NT2/D1 (cell line): Measurements from ENCODE around the gene GAK.

Source experiments
- DNase-seq: peaks from one replicate; pipeline ENCODE4 v3.0.0-alpha.2; 2011; ENCODE audit warnings: low read depth, low spot score
- H3K27me3 ChIP-seq: 2 replicates; pipeline ENCODE4 v1.6.0; 2011; ENCODE audit warnings: mild to moderate bottlenecking; ENCODE audit not compliant: insufficient read length, insufficient read depth
- H3K36me3 ChIP-seq: 2 replicates; pipeline ENCODE4 v1.6.1; 2011; ENCODE audit warnings: mild to moderate bottlenecking, low read length, mixed read lengths; ENCODE audit not compliant: insufficient read depth, insufficient read length
- H3K4me1 ChIP-seq: 2 replicates; pipeline ENCODE4 v1.5.1; 2011; ENCODE audit not compliant: insufficient read depth, insufficient read length
- H3K4me3 ChIP-seq: 2 replicates; pipeline ENCODE4 v1.5.1; 2011; ENCODE audit warnings: low read depth; ENCODE audit not compliant: insufficient read length
- H3K9ac ChIP-seq: 2 replicates; pipeline ENCODE4 v1.6.0; 2011; ENCODE audit warnings: low read depth; ENCODE audit not compliant: insufficient read length
- H3K9me3 ChIP-seq: 2 replicates; pipeline ENCODE4 v1.5.1; 2011; ENCODE audit warnings: mild to moderate bottlenecking, low read length; ENCODE audit not compliant: insufficient read depth
- SUZ12 ChIP-seq: IDR thresholded peaks from 2 replicates; pipeline ENCODE4 v1.6.1; 2011; ENCODE audit not compliant: insufficient read length, insufficient read depth; ENCODE audit errors: extremely low read depth
- YY1 ChIP-seq: IDR thresholded peaks from 2 replicates; pipeline ENCODE4 v1.6.1; 2011; ENCODE audit not compliant: insufficient read length, insufficient read depth
- ZNF274 ChIP-seq: IDR thresholded peaks from 2 replicates; pipeline ENCODE4 v1.6.1; 2011; ENCODE audit warnings: mild to moderate bottlenecking, low read depth, low read length

The GAK gene

GRCh38 chr4:833731-834367 lies 98.3 kb downstream of the GAK start:
- no peak overlapping the region for H3K4me3 ChIP-seq
- H3K9me3 ChIP-seq: peaks cover 32% of the 10 kb centered on the region
- no peak overlapping the region for H3K9ac ChIP-seq
- no peak for DNase-seq
- peaks cover 6% of the 10 kb centered on the region for H3K27me3 ChIP-seq
- TF ChIP-seq SUZ12 (no peak), ZNF274 (no peak), YY1 (no peak)
- no peaks in the 10 kb centered on the region for H3K36me3 ChIP-seq
- H3K4me1 ChIP-seq: peaks cover 22% of the 10 kb centered on the region

GRCh38 chr4:833156-833555 lies 99.0 kb downstream of the GAK start:
- Histone ChIP-seq H3K27me3 (peaks cover 13% of the 10 kb centered on the region), H3K36me3 (no peaks in the 10 kb centered on the region), H3K9me3 (peaks cover 25% of the 10 kb centered on the region), H3K4me3 (no peak overlapping the region), H3K4me1 (peaks cover 22% of the 10 kb centered on the region), H3K9ac (no peak overlapping the region)
- no peak for DNase-seq
- no peak for TF ChIP-seq YY1
- TF ChIP-seq ZNF274: no peak
- TF ChIP-seq SUZ12: no peak

- H3K36me3 ChIP-seq: no peaks in the 10 kb centered on the region
Observed at GRCh38 chr4:832536-832935, 99.6 kb downstream of the GAK start.

GRCh38 chr4:832108-832507 lies 100.0 kb downstream of the GAK start:
- H3K36me3 ChIP-seq: no peaks in the 10 kb centered on the region
- peaks cover 29% of the 10 kb centered on the region for H3K4me1 ChIP-seq
- TF ChIP-seq ZNF274 (no peak), SUZ12 (no peak), YY1 (no peak)
- H3K27me3 ChIP-seq: peaks cover 23% of the 10 kb centered on the region
- peaks cover 15% of the 10 kb centered on the region for H3K9me3 ChIP-seq
- H3K4me3 ChIP-seq: no peak overlapping the region
- DNase-seq: no peak
- no peak overlapping the region for H3K9ac ChIP-seq

More at GRCh38 chr4:832536-832935, 99.6 kb downstream of the GAK start:
- Histone ChIP-seq H3K4me3 (no peak overlapping the region), H3K4me1 (peaks cover 25% of the 10 kb centered on the region), H3K27me3 (peaks cover 19% of the 10 kb centered on the region), H3K9me3 (peaks cover 19% of the 10 kb centered on the region), H3K9ac (no peak overlapping the region)
- DNase-seq: no peak
- no peak for TF ChIP-seq SUZ12
- no peak for TF ChIP-seq ZNF274
- no peak for TF ChIP-seq YY1

GRCh38 chr4:831483-831805 lies 100.7 kb downstream of the GAK start:
- H3K27me3 ChIP-seq: peaks cover 29% of the 10 kb centered on the region
- H3K9ac ChIP-seq: no peak overlapping the region
- H3K4me1 ChIP-seq: peaks cover 29% of the 10 kb centered on the region
- no peaks in the 10 kb centered on the region for H3K36me3 ChIP-seq
- DNase-seq: no peak
- H3K4me3 ChIP-seq: no peak overlapping the region
- H3K9me3 ChIP-seq: peaks cover 14% of the 10 kb centered on the region
- TF ChIP-seq YY1 (no peak), SUZ12 (no peak), ZNF274 (no peak)

GRCh38 chr4:830601-831482 lies 101.3 kb downstream of the GAK start:
- peaks cover 14% of the 10 kb centered on the region for H3K9me3 ChIP-seq
- DNase-seq: no peak
- H3K36me3 ChIP-seq: no peaks in the 10 kb centered on the region
- H3K4me1 ChIP-seq: peaks cover 29% of the 10 kb centered on the region
- H3K27me3 ChIP-seq: peaks cover 29% of the 10 kb centered on the region
- no peak overlapping the region for H3K4me3 ChIP-seq
- no peak overlapping the region for H3K9ac ChIP-seq
- no peak for TF ChIP-seq ZNF274
- TF ChIP-seq YY1: no peak
- no peak for TF ChIP-seq SUZ12

GRCh38 chr4:829761-830600 lies 102.1 kb downstream of the GAK start:
- DNase-seq: no peak
- peaks cover 34% of the 10 kb centered on the region for H3K27me3 ChIP-seq
- no peaks in the 10 kb centered on the region for H3K36me3 ChIP-seq
- no peak for TF ChIP-seq ZNF274
- H3K4me1 ChIP-seq: peaks cover 29% of the 10 kb centered on the region
- peaks cover 14% of the 10 kb centered on the region for H3K9me3 ChIP-seq
- no peak overlapping the region for H3K4me3 ChIP-seq
- H3K9ac ChIP-seq: peak overlapping the region; percentile 11
